ENCODE data around the gene DNAJC24.

GRCh38 chr11:31419669-31420068 lies 50.0 kb downstream of the DNAJC24 start:
- TF ChIP-seq CTCF (conservative IDR thresholded peaks at IDR 0.05; ENCODE audit: low read depth, low read length) (no peak), EZH2 (IDR thresholded peaks at IDR 0.05; ENCODE audit: low read length, unreplicated experiment) (no peak)

Measured in PC-3 (cell line).